ENCODE measurements around the gene KDM3B. TPM values are rescaled to one million over a fixed set of nuclear protein-coding genes. Genes with fewer than 3 reads are reported as not detected.
A peak's percentile ranks its signal among the peaks of the same experiment; 100 is the strongest.

The KDM3B gene
- total and polyA plus RNA-seq, 2 of the 8 experiments (the other 6 are each of a cell fraction or from before 2014, with no cell fraction given) = 27.1 to 78.1 TPM

DNA sequence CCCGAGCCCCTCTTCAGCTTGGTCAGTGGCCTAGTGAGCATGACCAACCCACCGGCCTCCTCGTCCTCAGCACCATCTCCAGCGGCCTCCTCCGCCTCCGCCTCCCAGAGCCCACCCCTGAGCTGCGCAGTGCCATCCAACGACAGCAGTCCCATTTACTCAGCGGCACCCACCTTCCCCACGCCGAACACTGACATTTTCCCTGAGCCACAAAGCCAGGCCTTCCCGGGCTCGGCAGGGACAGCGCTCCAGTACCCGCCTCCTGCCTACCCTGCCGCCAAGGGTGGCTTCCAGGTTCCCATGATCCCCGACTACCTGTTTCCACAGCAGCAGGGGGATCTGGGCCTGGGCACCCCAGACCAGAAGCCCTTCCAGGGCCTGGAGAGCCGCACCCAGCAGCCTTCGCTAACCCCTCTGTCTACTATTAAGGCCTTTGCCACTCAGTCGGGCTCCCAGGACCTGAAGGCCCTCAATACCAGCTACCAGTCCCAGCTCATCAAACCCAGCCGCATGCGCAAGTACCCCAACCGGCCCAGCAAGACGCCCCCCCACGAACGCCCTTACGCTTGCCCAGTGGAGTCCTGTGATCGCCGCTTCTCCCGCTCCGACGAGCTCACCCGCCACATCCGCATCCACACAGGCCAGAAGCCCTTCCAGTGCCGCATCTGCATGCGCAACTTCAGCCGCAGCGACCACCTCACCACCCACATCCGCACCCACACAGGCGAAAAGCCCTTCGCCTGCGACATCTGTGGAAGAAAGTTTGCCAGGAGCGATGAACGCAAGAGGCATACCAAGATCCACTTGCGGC lies 114.6 kb downstream of the KDM3B start (continued):
- TF ChIP-seq, protein P1, sequence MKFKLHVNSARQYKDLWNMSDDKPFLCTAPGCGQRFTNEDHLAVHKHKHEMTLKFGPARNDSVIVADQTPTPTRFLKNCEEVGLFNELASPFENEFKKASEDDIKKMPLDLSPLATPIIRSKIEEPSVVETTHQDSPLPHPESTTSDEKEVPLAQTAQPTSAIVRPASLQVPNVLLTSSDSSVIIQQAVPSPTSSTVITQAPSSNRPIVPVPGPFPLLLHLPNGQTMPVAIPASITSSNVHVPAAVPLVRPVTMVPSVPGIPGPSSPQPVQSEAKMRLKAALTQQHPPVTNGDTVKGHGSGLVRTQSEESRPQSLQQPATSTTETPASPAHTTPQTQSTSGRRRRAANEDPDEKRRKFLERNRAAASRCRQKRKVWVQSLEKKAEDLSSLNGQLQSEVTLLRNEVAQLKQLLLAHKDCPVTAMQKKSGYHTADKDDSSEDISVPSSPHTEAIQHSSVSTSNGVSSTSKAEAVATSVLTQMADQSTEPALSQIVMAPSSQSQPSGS (IDR thresholded peaks at IDR 0.05; ENCODE audit: low read length) = peak; percentile 56
- no peak for TF ChIP-seq NANOG (IDR thresholded peaks at IDR 0.05; ENCODE audit: insufficient read depth, low read depth, low read length, poor library complexity, severe bottlenecking)
- TF ChIP-seq CREB1 (IDR thresholded peaks at IDR 0.05) = peak; percentile 39
- TF ChIP-seq RAD21 (IDR thresholded peaks at IDR 0.05 in 1 of 2, conservative IDR thresholded peaks at IDR 0.05 in 1 of 2; ENCODE audit: low read depth in 2 of 2, low read length in 2 of 2) = no peak

All from H1 (cell line).